GM19238 (cell line): ENCODE data around the gene HSF2.
"Not testable (repeated sequence)": the region's sequence is repeated elsewhere in the genome, so short reads cannot be mapped to it uniquely, and the experiment has no call there.

ENCODE experiments used
- DNase-seq: peaks from one replicate; pipeline ENCODE4 v3.0.0; 2011; ENCODE audit warnings: low spot score; ENCODE audit not compliant: insufficient read length

The HSF2 gene

DNA sequence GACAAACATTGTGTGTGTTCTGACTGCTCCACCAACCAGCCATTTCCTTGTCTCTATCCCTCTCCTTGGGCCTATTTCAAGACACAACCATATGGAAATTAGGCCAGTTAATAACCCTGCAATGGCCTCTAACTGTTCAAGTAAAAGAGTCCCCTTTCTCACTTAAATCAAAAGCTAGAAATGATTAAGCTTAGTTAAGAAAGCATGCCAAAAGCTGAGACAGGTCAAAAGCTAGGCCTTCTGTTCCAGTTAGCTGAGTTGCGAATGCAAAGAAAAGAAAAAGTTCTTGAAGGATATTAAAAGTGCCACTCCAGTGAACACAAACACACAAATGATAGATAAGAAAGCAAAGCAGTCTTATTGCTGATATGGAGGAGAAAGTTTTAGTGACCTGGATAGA lies 49.6 kb downstream of the HSF2 start:
- DNase-seq = no peak

DNA sequence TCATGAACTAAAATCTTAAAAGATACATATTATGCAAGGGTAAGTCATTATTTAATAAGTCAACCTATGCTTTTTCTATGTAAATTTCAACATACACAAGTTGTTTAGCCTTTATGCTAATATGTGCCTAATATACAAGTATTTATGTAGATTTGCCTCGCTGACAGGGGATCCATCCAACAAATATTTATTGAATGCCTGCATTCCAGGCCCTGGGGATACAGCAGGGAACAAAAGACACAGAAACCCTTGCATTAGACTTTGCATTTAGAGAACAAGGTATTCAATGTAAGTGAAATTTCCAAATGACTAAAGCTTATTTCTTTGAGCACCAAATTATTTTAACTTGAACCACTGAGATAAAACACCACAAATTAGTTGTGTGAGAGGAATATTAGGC lies 53.1 kb downstream of the HSF2 start:
- no peak for DNase-seq

DNA sequence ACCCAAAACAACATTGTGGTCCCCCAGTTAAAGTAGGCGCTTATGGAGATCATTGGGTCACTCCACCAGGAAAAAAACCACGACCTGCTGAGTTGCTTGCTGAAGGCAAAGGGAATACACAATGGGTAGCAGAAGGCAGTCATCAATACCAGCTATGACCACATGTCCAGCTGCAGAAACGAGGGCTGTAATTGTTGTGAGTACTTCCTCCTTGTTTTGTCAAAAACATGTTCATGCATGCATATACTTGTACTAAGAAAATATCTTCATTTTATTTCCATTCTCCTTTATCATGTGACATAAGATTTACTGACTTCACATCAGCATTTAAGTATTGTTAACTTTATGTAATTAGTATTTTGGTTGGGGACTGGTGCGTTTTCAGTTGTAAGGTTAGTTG lies 55.2 kb downstream of the HSF2 start:
- no peak for DNase-seq

DNA sequence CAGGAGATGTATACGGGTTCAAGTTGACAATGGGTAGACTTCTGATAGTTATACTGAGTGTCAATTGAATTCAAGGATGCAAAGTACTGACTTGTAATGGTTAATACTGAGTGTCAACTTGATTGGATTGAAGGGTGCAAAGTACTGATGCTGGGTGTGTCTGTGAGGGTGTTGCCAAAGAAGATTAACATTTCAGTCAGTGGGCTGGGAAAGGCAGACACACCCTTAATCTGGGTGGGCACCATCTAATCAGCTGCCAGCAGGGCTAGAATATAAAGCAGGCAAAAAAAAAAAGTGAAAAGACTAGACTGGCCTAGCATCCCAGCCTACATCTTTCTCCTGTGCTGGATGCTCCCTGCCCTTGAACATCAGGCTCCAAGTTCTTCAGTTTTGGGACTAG lies 55.7 kb downstream of the HSF2 start:
- DNase-seq = not testable (repeated sequence)

DNA sequence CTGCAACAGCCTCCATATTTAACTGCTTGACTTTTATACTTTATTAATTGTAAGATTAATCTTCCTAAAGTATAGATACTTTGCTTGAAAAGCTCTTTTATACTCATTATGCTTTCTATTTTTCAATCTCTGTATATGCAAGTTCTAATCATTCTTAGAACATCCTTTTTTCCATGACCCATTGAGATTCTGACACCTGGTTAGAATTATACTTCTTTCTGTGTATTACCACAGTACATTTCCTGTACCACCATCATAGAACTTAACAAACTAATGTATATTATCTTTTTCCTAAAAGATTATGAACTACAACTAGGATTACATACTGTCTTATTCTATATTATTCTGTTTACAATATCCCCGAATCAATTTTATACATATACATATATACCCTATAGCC lies 58.6 kb downstream of the HSF2 start:
- DNase-seq = no peak

DNA sequence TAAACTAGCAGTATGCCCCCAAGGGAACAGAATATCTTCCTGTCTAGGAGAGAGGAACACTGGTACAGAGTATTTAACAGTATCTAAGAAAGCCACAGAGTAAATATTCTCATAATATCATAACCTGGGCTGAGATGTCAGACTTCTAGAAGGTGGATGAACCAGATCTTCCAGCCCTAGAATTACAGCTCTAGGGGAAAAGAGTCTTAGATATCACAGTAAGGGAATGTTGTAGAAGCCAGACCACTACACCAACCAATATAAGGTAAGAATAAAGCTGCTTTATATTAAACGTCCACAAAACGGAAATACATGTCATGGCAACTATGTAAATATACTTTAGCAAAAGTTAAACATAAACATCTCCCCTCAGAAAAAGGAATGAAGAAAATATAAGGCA lies 59.8 kb downstream of the HSF2 start:
- no peak for DNase-seq

DNA sequence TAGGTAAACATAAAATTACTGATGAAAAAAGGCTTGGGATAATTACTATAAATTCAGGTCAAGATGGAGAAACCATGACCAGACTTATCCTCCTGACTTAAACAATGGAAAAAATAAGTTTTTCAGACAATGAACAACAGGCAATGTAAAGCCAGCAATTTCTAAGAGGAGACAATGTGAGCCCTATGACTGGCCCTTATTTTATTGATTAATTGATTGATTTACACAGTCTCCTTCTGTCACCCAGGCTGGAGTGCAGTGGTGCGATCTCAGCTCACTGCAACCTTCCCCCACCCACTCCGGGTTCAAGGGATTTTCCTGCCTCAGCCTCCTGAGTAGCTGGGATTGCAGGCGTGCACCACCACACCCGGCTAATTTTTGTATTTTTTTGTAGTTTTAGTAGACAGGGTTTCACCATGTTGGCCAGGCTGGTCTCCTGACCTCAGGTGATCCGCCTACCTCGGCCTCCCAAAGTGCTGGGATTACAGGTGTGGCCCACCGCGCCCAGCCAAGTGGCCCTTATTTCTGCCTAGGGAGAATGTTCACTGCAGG lies 60.5 kb downstream of the HSF2 start:
- DNase-seq = not testable (repeated sequence)

DNA sequence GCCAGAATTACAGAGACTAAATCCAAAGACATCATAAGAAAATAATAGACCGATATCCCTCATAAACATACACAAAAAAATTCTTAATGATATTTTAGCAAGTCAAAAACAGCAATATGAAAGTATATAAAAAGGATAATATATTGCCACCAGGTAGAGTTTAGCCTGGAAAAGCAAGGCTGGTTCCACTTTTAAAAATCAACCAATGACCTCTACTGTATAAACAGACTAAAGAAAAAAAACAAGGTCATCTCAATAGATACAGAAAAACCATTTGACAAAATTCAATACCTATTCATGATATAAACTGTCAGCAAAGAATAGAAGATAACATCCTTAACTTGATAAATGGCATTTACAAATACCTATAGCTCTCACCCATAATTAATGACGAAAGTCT lies 62.4 kb downstream of the HSF2 start:
- DNase-seq = no peak

DNA sequence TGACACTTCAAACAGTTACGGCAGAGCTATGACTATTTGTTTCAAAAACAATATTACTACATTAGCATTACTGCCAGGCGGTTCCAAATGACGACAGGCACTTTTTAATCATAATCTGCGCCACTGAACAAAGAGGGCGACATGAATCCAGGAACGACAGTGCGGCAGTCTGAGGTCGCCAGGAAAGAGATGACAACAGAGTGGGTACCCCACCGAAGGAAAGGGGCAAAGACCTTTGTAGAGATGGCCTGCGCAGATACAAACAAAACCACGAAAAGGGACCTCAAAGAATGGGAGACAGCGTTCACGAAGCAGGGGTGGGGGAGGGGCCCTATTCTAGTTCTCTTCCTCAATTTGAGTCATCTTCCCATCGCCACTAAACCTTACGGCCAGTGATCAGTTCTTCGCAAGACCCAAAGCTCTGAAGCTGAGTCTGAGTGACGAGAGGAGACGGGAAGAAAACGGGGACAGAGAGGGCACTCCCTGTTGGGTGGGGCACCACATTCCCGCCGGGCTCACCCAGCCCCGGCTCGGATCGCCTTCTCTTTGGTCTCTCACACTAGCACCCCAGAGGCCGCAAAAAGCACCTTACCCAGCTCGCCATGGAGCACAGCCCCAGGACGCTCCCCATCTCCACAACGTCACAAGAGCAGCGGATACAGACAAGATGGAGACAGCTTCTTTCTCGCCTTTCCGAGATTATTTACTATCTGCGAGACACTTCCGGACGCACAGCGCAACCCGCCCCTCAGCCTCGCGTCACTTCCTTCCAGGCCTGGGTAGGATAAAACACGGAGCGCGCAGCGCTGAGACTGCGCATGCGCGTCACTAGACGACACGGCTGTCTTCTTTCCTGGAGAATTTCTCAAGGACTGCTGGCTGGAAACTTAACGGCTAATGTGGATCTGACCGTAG lies 71.9 kb downstream of the HSF2 start, which contains the start of gene SERINC1:
Gene SERINC1 (minus strand): TSS at position 701 of the 915 bp plus-strand sequence. CDS start 70 bp downstream, at position 631.
- DNase-seq = peak; percentile 60

DNA sequence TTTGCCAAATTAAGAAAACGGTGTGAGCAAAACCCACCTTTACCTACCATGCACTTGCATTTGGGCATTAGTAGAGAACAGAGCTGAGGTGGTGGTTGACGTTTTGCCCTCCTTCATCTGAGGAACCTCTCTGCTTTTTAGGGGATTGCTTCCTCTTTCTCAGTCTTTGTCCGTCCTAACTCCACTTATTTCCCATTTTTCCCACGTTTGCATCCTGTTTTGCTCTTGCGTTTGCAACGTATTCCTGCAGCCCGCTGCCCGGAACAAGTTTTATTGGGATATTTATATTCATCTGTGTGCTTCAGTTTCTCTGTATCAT lies 72.5 kb downstream of the HSF2 start:
- no peak for DNase-seq

DNA sequence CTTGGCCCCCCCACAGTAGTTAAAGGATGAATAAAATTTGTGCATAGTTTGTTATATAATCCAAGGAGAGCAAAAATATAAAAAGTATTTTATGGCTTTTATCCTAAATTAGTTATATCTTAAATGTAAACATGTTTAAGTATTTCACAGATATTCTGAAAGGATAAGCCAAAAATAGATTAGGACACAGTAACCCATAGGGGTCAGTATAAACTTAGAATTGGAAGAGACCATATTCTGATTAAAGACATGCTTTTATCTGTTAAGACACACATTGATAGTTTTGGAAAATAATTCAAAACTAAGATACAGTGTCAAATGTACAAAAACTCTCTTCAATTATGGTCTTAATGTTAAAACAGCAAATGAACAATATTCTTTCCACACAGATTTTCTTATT lies 76.7 kb downstream of the HSF2 start:
- no peak for DNase-seq

DNA sequence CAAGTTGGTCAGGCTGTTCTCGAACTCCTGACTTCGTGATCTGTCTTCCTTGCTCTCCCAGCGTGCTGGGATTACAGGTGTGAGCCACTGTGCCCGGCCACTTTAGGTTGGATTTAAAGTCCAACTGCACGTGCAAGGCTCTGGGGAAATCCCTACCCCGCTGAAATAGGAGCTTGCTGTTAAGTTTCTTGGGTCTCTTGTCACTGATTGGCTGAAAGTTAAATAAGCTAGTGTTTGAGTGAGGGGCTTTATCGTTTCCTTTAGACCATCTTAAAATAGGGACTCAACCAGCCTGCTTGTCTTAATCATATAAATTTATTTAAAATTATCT lies 83.3 kb downstream of the HSF2 start:
- no peak for DNase-seq
